ENCODE results near the gene SINHCAF.

The SINHCAF gene

GRCh38 chr12:31368666-31369361, 42.9 kb upstream of the SINHCAF start:
- no peak for TF ChIP-seq CTCF (IDR thresholded peaks at IDR 0.05; ENCODE audit: low read depth, low read length, missing control alignments)

GRCh38 chr12:31366104-31366621, 40.2 kb upstream of the SINHCAF start:
- no peaks in the 10 kb centered on the region for H3K27me3 ChIP-seq (replicated peaks)
- no peaks in the 10 kb centered on the region for H3K36me3 ChIP-seq (replicated peaks)
- in situ Hi-C loops (cut with HindIII; ENCODE audit: low pct_ligation_motif_present, low sequenced_read_pairs), result no loop called here
- TF ChIP-seq CTCF (IDR thresholded peaks at IDR 0.05; ENCODE audit: low read depth, low read length, missing control alignments), result no peak
- no peak overlapping the region for H3K27ac ChIP-seq
- H3K4me3 ChIP-seq (ENCODE audit: low read depth, low read length), result no peak overlapping the region
- DNase-seq, result no peak

More at GRCh38 chr12:31368666-31369361, 42.9 kb upstream of the SINHCAF start:
- in situ Hi-C loops (cut with HindIII; ENCODE audit: low pct_ligation_motif_present, low sequenced_read_pairs), result no loop called here
- Histone ChIP-seq H3K36me3 (replicated peaks) (no peaks in the 10 kb centered on the region), H3K4me3 (ENCODE audit: low read depth, low read length) (no peak overlapping the region), H3K27ac (no peak overlapping the region), H3K27me3 (replicated peaks) (no peaks in the 10 kb centered on the region)
- DNase-seq, result no peak

- Histone ChIP-seq H3K27ac (no peak overlapping the region), H3K36me3 (replicated peaks) (no peaks in the 10 kb centered on the region), H3K4me3 (ENCODE audit: low read depth, low read length) (no peak overlapping the region), H3K27me3 (replicated peaks) (no peaks in the 10 kb centered on the region)
- TF ChIP-seq CTCF (IDR thresholded peaks at IDR 0.05; ENCODE audit: low read depth, low read length, missing control alignments), result no peak
- DNase-seq, result no peak
- in situ Hi-C loops (cut with HindIII; ENCODE audit: low pct_ligation_motif_present, low sequenced_read_pairs), result no loop called here
Measured at GRCh38 chr12:31363831-31364230, 37.9 kb upstream of the SINHCAF start.

GRCh38 chr12:31363416-31363809, 37.5 kb upstream of the SINHCAF start:
- DNase-seq, result no peak
- Histone ChIP-seq H3K27ac (no peak overlapping the region), H3K27me3 (replicated peaks) (no peaks in the 10 kb centered on the region), H3K36me3 (replicated peaks) (no peaks in the 10 kb centered on the region), H3K4me3 (ENCODE audit: low read depth, low read length) (no peak overlapping the region)
- no peak for TF ChIP-seq CTCF (IDR thresholded peaks at IDR 0.05; ENCODE audit: low read depth, low read length, missing control alignments)
- in situ Hi-C loops (cut with HindIII; ENCODE audit: low pct_ligation_motif_present, low sequenced_read_pairs), result no loop called here

- DNase-seq, result no peak
Measured at GRCh38 chr12:31362759-31363415, 36.9 kb upstream of the SINHCAF start.

More at GRCh38 chr12:31362759-31363415, 36.9 kb upstream of the SINHCAF start:
- Histone ChIP-seq H3K27ac (no peak overlapping the region), H3K27me3 (replicated peaks) (no peaks in the 10 kb centered on the region), H3K4me3 (ENCODE audit: low read depth, low read length) (no peak overlapping the region), H3K36me3 (replicated peaks) (no peaks in the 10 kb centered on the region)
- in situ Hi-C loops (cut with HindIII; ENCODE audit: low pct_ligation_motif_present, low sequenced_read_pairs), result no loop called here
- no peak for TF ChIP-seq CTCF (IDR thresholded peaks at IDR 0.05; ENCODE audit: low read depth, low read length, missing control alignments)
